ENCODE results near the gene AMH. TPM values are rescaled to one million over a fixed set of nuclear protein-coding genes. Genes with fewer than 3 reads are reported as not detected.
"Not testable (repeated sequence)": the region's sequence is repeated elsewhere in the genome, so short reads cannot be mapped to it uniquely, and the experiment has no call there.

The AMH gene
- total RNA-seq, result 0.82 TPM

DNA sequence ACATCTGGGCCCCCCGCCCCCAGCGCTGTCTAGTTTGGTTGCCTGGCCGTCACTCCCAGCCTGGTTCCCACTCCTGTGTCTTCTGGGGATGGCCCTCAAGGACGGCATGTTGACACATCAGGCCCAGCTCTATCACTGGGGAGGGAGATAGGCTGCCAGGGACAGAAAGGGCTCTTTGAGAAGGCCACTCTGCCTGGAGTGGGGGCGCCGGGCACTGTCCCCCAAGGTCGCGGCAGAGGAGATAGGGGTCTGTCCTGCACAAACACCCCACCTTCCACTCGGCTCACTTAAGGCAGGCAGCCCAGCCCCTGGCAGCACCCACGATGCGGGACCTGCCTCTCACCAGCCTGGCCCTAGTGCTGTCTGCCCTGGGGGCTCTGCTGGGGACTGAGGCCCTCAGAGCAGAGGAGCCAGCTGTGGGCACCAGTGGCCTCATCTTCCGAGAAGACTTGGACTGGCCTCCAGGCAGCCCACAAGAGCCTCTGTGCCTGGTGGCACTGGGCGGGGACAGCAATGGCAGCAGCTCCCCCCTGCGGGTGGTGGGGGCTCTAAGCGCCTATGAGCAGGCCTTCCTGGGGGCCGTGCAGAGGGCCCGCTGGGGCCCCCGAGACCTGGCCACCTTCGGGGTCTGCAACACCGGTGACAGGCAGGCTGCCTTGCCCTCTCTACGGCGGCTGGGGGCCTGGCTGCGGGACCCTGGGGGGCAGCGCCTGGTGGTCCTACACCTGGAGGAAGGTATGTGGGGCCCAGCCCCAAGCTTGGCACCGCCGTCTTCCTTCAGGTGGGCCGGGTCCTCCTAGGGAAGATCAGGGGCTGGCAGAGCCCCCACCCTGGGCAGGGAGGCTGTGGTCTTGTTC, at the start of gene AMH:
Gene AMH (plus strand): TSS at position 314 of the 857 bp plus-strand sequence. CDS start 10 bp downstream, at position 324.
- FAIRE-seq (no peak), DNase-seq (ENCODE audit: low spot score in 2 of 2) (no peak)

DNA sequence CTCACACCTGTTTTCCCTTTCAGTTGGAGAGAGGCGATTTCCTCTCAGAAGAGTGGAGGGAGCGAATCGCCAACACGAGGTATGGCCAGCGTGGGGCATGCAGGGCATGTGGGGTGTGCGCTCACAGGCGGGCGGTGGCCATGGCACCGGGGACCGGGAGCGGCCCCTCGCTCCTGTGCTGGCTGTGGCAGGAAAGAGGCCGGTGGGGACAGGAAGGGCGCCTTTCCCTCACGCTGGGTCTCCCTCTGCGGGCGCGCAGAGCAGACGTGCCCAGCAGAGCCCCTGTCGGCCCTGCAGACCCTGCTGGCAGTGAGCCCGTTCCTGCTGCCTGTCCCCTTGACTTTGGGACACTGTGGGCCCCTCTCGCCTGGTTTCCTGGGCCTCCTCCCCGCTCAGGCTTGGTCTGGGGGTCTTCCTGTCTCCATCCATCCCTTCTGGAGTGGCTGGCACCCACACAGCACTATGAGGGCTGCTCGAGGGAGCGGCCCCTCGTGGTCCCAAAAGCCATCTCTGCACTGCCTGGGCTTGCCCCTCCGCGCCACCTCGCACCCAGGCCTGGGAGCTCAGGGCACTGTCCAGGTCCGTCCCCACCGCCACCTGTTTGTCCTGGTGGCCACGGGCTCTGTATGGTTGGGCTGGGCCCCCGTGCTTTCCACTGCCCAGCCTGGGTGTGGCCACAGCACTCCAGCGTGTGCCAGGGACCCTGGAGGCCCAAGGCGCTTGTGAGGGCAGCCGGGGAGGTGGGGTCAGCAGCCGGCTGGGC, 49.1 kb upstream of the AMH start:
- FAIRE-seq, result no peak
- no peak for DNase-seq (ENCODE audit: low spot score in 2 of 2)

DNA sequence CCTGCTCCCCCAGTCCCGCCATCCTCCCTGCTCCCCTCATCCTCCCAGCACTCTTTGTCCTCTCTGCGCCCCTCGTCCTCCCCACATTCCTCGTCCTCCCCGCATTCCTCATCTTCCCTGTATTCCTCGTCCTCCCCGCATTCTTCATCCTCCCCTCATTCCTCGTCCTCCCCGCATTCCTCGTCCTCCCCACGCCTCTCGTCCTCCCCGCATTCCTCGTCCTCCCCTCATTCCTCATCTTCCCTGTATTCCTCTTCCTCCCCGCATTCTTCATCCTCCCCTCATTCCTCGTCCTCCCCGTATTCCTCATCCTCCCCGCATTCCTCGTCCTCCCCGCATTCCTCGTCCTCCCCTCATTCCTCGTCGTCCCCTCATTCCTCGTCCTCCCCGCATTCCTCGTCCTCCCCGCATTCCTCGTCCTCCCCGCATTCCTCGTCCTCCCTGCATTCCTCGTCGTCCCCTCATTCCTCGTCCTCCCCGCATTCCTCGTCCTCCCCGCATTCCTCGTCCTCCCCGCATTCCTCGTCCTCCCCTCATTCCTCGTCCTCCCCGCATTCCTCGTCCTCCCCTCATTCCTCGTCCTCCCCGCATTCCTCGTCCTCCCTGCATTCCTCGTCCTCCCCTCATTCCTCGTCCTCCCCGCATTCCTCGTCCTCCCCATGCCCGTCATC, 48.4 kb upstream of the AMH start:
- FAIRE-seq; DNase-seq (ENCODE audit: low spot score in 2 of 2): not testable (repeated sequence)

DNA sequence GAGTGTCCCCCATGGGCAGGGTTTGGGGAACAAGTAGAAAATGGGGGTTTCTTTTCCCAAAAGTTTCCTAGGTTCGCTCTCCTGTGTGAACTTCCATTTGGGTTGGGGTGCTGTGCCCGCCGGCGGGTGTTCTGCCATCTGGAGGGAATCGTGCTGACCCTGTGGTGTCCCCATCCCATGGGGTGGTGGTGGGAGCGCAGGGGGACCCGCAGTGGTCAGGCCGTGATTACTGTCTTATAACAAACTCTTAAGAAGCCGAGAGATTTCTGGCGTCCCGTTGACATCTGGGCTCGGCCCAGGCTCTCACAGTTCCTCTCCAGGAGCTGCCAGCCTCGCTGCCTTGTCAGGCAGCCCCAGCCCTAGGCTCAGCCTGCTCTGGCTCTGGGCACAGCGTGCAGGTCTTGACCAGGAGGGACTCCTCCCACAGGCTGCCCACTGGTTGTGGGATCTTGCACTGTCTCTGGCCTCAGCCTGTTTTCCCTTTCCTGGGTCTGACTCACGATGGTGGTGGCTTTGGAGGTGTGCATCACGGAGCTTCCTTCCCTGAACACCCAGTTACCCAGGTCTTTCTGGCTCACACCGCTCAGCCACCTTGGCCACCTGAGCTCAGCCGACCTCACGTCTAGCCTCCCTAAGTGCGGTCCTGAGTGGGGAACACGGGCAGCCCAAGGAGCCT, 47.5 kb upstream of the AMH start:
- no peak for FAIRE-seq

DNA sequence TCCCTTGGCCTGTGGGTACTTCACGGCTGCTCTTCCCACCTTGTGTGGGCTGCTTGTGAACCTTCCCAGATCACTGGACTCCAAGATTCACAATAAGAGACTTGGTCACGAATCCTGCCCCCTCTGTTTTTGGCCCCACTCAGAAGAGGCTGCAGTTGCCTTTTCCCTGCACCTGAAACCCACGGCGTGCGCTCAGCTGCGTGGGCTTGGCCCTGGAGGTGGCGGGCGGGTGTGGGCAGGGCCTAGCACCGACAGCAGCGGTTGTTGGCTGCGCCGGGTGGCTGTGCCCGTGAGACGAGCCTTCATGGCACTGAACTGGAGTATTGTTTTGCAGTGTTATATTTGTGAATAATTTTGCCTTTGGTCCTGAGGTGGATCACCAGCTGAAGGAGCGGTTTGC, 46.8 kb upstream of the AMH start:
- no peak for FAIRE-seq
- DNase-seq (ENCODE audit: low spot score in 2 of 2), result no peak

More for the DNA sequence above, 47.5 kb upstream of the AMH start:
- no peak for DNase-seq (ENCODE audit: low spot score in 2 of 2)

DNA sequence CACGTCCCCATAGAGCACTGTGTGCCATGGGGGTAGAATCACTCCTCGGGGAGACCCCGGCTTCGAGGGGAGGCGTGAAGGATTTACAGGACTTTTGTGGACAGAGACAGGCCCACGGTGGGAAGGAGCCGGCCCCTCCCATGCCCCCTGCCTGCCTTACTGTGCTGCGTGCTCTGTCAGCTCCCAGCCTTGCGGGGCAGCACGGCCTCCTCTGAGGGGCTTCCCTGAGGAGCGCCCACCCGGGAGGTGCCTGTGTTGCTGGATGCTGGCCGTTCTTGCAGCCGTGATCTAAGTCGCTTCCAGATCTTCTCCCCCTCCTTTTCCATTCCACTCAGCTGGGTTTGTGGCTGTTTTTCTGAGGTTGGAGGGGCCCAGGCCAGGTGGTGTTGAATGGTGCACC, 42.1 kb upstream of the AMH start:
- DNase-seq (ENCODE audit: low spot score in 2 of 2) (no peak), FAIRE-seq (no peak)

DNA sequence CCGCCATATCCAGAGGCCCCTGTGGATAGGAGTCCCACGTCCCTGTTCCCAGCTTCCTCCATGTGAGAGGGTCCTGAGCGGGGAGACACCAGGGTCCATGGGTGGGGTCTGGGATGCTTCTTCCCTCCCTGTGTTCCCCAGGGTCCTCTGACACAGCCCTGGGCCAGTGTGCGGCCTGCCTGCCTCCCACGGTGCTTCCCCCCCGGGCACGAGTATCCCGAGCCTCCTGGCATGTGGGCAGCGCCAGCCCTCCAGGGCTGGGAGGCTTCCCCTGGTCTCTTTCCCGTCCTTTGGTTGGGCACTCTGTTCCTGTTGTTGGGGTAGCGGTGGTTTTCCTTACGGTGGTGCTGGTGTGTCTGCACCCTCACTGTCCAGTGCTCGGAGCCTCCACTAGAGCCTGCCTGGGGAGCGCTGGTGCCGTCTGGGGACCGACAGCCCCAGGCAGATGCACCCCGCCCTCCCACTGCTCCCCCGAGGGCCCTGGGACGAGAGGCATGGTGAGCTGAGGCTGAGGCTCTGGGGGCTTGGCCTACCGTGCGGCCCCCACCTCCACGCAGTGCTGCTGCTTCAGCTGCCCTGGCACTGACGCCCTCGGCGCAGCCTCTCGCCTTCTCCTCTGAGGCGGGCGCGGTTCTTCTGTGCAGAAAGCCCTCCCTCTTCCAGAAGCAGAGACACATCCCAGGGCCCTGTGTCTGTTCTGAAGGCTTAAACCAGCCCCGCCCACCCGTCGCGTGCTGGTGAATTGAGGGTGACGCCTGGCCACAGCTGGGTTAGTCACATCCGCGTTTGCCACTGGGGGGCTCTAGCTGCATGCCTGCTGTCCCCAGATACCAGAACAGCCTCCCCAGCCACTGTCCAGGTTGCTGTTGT, 40.9 kb upstream of the AMH start:
- peak in 1 of 2 donors; percentile 67 for DNase-seq (ENCODE audit: low spot score in 2 of 2)
- no peak for FAIRE-seq

DNA sequence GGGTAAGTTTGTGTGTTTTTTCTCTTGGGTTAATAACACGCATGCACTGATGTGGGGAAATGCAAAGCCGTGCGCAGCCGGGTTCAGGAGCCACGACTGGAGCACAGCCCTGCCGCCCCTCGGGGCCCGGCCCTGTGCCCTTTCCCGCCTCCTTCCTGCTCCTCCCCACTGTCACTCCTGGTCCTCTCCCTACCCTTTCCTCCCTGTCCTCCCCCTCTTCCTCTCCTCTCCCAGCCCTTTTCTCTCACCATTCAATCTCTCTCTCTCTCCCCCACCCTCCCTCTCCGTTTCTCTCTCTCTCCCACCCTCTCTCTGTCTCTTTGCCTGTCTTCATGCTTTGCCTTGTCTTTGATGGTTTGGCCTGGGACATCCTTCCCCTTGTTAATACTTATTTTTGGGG, 40.1 kb upstream of the AMH start:
- DNase-seq (ENCODE audit: low spot score in 2 of 2), result no peak
- FAIRE-seq, result no peak

DNA sequence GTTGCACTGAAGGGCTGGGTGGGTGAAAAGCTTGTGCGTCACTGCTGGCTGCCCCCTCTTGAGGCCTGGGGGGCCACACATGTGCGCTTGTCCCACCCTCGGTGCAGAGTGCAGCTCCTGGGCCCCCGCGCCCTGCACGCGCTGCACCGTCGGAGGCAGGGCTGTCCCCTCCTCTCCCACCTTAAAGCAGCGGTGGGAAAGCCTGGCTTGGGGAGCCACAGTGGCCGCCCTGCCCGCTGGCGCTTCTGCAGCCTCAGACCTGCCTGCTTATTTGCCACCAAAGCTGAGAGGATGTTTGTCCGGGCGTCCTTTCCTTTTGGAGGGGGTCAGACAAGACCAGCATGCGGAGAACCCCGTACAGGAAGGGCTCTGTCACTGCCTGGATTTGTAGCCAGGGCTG, 39.7 kb upstream of the AMH start:
- no peak for FAIRE-seq
- no peak for DNase-seq (ENCODE audit: low spot score in 2 of 2)

DNA sequence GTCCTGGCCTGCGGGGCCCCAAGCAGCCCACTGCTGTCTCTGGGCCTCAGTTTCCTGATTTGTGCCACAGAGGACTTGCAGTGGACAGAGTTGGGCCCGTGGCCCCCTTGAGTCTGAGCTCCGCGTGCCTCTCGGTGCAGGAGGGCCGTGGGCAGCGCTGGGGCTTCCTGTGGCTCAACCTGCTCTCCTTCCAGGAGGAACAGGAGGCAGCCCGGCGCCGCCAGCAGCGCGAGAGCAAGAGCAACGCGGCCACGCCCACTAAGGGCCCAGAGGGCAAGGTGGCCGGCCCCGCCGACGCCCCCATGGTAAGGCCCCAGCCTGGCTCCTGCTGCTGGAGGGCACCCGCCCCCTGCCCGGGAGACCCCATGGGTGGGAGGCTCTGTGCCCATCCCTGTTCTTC, 38.9 kb upstream of the AMH start:
- no peak for DNase-seq (ENCODE audit: low spot score in 2 of 2)
- no peak for FAIRE-seq

DNA sequence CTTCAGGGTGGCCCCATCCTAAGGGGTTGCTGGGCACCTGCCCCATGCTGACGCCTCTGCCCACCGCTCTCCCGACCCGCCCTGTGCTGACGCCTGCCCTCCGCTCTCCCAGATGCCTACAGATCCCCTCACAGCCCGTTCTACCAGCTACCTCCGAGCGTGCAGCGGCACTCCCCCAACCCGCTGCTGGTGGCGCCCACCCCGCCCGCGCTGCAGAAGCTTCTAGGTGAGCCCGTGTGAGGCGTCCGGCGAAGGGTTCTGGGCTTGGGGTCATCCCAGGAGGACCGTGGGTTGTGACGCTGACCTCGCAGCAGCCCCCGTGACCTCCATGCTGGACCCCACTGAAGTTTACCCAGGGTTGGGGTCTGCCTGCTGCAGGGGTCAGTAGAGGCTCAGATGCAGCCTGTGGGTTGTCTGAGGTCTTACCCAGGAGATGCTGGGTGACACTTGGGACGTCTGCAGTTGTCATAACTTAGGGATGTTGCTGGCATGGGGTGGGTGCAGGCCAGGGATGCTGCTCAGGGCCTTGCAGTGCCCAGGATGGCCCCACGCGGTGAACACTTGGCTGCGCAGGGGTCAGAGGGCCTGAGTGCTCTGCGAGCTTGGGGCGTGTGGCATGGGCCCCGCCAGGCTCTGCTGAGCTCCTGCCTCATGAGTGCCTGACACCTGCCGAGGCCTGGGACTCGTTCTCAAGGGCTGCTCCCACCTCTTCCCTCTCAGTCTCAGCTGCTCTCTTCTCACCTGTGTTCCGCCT, 38.0 kb upstream of the AMH start:
- no peak for FAIRE-seq
- no peak for DNase-seq (ENCODE audit: low spot score in 2 of 2)

DNA sequence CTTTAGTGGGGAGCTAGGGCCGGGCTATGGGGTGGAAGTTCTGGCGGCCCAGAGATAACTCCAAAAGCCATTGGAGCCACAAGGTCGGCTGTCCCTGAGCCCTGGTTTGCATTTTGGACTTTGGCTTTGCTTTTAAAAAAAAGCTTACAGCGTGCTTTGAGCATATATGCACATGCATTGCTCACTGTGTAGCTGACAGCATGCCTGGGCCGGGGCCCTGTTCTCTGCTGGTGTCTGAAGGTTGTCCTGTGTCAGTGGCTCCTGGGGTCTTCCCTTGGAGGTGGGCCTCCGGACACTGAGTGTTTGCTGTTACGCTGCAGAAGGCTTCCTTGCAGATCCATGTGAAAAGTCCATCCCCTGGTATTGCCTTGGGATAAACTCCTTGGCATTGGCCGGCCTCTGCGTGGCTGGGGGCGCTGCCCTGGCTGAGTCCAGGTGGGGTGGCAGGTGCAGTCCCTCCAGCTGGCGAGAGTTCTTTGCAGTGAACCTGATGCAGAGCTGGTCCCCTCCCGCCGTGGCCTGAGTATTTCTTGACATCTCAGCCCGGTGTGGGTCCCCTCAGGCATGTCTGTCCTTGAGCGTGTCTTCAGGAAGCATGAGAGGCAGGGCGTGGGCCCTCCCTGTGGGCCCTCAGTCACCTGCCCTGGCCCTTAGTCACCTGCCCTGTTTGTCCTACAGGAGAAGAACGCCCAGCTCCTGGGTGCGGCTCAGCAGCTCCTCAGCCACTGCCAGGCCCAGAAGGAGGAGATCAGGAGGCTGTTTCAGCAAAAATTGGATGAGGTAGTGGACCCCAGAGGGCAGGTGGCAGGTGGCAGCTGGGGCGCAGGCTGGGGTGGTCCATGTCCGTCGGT, 36.0 kb upstream of the AMH start:
- no peak for DNase-seq (ENCODE audit: low spot score in 2 of 2)
- no peak for FAIRE-seq

DNA sequence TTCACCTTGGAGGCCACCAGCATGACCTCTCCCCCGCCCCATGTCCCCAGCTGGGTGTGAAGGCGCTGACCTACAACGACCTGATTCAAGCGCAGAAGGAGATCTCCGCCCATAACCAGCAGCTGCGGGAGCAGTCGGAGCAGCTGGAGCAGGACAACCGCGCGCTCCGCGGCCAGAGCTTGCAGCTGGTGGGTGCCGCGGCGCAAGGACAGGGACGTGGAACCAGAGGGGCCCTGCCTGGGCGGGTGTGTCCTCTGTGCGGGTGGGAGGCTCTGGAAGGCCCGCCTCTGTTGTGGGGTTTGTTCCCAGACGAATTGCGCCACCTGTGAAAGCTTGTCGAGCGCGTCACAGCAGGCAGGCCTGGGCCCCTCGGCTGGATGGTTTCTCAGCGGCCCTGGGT, 35.3 kb upstream of the AMH start:
- FAIRE-seq, result no peak
- DNase-seq (ENCODE audit: low spot score in 2 of 2), result no peak

DNA sequence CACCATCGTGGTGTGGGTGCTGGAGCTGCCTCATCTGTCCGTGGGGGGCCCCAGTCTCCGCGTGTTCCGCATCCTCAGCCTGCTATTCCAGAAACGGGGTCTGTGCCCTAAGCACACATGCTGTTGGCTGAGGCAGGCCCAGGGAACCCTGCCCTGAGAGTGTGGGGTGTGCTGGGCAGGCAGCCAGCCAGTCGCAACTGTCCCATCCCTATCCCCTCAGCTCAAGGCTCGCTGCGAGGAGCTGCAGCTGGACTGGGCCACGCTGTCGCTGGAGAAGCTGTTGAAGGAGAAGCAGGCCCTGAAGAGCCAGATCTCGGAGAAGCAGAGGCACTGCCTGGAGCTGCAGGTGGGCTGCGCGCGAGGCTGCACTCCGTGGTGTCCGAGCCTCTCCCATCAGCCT, 34.9 kb upstream of the AMH start:
- no peak for FAIRE-seq

DNA sequence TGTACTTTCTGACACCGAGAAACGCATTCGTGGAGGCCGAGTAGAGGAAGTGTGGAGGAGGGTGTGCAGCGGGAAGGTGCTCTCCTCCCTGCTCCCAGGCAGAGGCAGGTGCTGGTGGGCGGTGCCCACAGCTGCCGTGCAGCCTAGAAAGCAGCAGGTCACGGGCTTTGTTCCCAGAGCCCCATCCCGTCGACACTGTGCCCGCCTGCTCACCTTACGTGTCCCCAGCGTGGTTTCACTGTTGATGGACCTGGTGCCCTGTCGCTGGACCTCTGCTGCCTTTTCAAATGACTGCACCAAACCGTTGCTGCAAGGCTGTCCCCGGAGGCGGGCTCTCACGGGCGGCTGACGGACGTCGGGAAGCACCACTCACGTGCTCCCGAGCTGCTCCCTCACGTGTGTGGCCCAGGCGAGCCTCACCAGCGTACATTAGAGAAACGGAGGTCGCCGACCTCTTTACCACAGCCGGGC, 33.8 kb upstream of the AMH start:
- no peak for FAIRE-seq

More for the DNA sequence above, 34.9 kb upstream of the AMH start:
- no peak for DNase-seq (ENCODE audit: low spot score in 2 of 2)

DNA sequence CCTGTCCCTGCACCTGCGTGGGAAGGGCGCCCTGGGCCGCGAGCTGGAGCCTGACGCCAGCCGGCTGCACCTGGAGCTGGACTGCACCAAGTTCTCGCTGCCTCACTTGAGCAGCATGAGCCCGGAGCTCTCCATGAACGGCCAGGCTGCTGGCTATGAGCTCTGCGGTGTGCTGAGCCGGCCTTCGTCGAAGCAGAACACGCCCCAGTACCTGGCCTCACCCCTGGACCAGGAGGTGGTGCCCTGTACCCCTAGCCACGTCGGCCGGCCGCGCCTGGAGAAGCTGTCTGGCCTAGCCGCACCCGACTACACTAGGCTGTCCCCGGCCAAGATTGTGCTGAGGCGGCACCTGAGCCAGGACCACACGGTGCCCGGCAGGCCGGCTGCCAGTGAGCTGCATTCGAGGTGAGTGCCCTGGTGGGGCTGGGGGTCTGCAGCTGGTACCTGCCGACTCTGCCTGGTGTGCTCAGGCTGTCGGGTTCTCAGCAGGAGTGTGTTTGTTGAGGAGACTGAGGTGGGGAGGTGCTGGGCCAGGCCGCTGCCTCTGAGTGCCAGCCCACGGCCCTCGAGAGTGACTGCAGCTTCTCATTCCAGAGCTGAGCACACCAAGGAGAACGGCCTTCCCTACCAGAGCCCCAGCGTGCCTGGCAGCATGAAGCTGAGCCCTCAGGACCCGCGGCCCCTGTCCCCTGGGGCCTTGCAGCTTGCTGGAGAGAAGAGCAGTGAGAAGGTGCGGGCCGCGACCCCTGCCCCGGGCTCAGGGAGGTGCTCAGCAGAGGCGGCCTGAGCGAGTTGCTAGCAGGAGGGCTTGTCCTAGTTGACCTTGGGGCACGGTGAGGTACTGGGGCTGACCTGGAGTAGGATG, 32.5 kb upstream of the AMH start:
- no peak for FAIRE-seq

More for the DNA sequence above, 33.8 kb upstream of the AMH start:
- no peak for DNase-seq (ENCODE audit: low spot score in 2 of 2)

DNA sequence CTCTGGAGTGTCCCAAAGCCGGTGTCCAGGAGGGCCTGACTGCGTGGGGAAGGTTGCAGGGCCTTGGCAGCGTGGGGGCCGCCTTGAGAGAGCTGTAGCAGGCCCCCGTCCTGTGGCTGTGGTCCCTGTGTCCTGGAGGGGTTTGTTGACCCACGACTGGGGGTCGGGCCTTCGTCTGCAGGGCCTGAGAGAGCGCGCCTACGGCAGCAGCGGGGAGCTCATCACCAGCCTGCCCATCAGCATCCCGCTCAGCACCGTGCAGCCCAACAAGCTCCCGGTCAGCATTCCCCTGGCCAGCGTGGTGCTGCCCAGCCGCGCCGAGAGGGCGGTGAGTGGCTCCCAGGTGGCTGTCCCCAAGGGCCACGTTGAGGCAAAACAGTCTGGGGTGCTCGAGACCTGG, 31.5 kb upstream of the AMH start:
- FAIRE-seq, result no peak
- DNase-seq (ENCODE audit: low spot score in 2 of 2), result no peak

More for the DNA sequence above, 32.5 kb upstream of the AMH start:
- no peak for DNase-seq (ENCODE audit: low spot score in 2 of 2)
